GM19395 (cell line): ENCODE data around the gene RTN4RL1.

ENCODE experiments used
- ATAC-seq: cut with Tn5 transposase; IDR thresholded peaks from one replicate; pipeline ENCODE4 v1.9.1; 2021; ENCODE audit warnings: mild to moderate bottlenecking, moderate library complexity; ENCODE audit not compliant: unreplicated experiment

Gene RTN4RL1

DNA sequence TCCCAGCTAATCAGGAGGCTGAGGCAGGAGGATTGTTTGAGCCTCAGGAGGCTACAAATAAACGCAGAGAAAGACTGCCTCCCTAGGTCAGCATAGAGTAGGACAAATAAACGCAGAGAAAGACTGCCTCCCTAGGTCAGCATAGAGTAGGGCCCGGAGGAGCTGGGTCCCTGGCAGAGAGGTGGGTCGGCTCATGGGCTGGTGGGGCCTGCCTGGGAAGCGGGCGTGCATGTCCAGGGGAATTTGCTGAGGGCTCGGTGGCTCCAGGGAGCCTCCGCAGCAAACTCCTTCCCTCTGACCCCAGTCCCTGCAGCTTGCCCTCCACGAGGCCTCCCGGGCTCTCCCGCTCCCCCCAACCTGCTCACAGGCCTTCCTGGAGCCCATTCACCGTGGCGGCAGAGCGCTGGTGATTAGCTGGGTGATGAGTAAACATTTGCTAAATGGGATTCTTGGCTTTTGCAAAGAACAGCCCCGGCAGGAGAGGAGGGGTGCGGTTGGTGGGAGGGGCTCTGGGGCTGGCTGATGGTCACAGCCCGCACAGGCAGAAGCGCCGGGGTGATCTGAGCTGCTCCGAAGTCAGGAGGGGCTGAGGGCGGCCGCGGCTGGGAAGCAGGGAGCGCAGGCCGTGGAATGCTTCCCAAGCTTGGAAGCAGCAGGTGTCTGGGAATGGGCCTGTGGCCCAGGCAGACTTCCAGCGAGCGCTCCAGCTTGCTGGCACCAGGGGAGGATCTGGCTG, 93.1 kb downstream of the RTN4RL1 start:
- ATAC-seq: no peak

DNA sequence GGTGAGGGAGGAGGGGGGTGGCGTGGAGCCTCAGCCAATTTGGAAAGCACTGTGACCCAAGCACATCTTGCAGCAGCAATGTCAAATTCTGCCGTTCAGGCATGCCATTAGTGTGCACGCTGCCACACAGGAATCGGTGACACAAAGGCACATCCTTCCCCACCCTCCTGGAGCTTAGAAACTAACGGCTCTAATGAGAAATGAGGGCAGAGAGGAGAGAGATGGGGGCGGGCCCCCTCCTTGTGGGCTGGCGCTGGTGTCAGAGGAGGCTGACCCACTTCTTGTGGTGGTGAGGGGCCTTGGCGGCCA, 94.8 kb downstream of the RTN4RL1 start:
- ATAC-seq: no peak

DNA sequence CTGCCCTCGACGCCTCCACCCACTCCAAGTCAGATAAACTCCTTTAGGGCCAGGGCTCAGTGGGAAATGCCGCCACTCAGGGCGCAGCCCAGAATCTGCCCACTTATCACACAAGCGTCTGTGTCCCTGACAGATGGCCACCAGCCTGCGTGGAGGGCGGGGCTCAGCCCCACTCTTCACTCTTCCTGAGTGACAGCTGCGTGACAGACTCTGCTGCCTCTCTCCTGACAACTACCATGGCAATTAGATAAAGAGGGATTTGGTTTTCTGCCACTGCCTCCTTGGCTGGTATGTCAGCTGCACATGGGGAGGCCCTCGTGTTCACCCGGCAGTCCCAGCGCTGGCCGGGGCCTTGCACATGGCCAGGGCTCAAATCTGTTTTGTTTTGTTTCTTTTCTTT, 96.2 kb downstream of the RTN4RL1 start:
- ATAC-seq: no peak

DNA sequence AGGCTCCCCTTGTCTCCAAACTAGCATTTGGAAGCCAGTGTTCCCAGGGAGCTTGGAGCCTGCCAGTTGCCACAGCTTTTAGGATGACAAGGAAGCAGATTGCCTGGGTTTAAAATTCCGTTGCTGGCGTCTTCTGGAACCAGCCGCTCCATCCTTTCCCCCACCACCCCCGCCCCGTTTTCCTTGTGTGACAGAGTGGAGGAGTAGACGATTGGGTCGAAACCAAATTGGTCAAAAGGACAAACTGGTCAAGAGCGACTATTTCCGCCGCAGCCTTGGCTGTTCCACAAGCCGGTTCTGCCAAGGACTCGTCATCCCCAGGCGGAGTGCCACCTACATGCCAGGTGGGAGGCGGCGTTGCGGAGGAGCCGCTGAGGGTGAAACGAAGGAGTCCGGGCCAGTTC, 104.2 kb downstream of the RTN4RL1 start:
- ATAC-seq: no peak

DNA sequence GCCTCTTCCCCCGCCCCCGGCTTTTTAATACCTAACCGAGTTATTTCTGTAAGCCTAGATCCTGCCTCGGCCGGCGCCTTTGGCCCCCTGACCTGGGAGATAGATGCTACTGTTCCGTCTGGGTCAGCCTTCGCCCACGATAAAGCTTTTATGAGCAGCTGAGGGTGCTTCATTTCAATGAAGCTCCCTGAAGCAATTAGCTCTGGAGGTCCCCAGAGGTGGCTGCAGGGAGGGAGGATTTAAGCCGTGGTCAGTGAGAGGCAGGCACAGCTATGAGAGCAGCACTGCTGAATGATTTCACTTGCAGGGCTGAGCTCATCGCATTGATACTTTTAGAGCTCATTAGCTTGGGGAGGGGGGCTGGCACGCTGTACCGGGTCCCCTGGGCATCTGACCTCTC, 105.9 kb downstream of the RTN4RL1 start:
- ATAC-seq: no peak

DNA sequence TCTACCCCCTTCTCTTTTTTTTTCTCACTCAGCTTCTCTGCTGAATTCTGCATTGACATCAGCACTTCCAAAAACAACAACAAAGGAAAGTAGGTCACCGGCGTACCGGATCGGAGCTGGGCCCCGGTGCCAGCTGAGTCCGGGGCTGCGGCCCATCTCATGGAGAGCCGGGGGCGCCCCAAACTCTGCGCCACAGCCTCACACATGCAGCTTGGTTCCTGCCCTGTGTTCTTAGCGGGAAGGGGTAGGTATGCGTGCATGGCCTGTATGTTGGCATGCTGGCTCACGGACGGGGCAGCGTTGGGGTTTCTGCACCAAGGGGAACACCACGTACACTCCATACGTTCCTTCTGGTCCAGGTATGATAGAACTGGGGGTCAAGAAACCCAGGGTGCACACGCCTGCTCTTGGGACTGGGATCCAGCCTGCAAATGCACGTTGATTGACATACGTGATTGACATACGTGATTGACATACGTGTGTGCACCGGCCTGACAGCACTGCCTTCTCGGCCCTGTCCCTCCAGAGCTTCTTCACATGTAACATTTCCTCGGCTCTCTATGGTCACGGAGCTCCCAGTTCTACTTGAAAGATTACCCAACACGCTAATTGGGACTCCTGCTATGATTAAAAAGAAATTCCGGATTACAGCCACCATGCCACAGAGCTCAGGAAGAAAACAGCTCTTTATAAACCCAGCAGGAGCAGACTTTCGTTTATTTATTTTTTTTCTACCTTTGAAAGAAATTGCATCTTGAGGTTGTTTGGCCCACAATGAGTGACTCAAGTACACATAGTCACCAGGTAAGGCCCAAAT, 106.6 kb downstream of the RTN4RL1 start:
- no peak for ATAC-seq

DNA sequence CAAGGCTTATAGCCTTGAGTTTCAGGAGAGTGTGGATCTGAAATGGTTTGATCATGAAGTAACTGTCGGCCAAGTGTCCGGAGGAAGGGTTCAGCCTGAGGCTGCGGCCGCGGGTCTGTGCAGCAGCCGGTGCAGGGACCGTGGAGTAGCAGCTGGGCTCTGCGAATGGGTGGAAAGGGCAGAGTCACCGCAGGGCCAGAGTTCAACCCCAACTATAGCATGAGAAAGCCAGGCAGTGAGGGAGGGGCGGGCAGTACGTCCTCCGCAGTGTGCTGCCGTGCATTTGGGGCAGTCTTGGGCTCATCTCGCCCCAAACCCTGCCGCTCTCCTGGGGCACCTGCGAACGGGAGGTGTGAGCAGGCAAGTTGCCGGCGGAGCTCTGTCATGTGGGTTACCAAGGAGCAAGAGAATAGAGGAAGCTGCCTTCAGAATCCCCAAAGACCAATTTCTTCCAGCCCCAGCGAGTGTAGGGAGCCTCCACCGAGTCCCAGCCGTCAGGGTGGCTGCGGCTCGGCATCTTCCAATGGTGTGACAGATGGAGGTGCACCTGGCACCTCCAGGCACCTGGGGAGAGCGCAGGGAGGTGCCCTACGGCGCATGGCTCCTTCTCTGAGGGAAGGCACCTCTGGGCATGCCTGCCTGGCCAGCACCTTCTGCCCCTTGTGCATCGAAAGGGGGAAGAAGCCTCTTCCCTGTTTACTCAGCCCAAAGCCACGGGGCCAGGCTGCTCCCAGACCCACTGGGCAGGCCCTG, 108.0 kb downstream of the RTN4RL1 start:
- no peak for ATAC-seq

DNA sequence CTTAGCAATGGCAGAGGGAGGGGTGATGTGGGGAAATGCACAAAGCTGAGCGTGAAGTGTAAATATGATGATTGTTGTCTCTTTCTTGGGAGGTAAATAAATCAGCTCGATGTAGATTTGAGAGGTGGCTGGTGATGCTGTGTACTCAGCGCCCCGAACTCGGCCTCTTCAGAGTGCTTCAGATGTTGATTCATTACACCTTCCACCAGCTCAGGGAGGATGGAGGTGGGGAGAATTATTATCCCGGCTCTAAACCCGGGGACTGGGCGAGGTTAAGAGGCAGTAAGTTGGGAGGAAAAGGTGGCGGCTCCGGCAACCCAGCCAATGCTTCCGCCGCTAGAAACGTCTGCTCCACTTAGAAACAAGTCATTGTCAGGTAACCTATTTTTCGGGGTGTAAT, 108.8 kb downstream of the RTN4RL1 start:
- no peak for ATAC-seq

DNA sequence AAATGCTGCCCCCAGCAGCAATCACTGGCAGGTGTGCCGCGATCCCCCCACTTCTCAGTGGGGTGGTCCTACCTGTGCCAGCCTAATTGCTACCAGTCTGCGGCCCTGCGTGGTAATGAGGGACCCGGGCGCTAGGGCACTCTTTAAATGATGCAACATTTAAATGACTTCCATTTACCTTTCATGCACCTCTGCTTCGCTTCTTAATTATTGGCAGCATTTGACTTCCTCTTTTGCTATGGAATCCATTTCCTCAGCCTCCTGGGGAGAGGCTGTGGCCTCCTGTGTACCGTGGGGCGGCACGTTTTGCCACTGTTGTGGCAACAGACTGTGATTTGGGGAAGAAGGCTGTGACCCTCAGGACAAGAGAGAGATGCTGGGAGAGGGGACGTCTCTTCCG, 109.2 kb downstream of the RTN4RL1 start:
- ATAC-seq: no peak

DNA sequence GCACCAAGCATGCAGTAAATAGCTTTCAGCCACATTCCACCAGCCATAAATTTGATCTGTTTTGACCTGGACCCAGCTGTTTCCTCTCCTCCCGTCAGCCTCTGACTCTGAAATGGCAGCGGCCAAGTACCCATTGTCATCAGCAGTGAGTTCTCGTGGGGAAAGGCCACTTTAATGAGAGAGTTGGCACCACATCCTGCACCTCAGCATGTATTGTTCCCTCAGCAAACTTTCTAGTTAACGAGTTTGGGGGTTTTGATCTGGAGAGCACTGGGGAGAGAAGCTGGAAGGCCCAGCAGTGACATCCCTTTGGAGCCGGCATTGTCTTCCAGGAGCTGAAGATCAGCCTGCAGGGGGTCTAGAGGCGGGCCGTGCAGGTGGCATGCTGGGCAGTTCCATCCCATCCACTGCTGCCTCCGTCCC, 110.5 kb downstream of the RTN4RL1 start:
- no peak for ATAC-seq

DNA sequence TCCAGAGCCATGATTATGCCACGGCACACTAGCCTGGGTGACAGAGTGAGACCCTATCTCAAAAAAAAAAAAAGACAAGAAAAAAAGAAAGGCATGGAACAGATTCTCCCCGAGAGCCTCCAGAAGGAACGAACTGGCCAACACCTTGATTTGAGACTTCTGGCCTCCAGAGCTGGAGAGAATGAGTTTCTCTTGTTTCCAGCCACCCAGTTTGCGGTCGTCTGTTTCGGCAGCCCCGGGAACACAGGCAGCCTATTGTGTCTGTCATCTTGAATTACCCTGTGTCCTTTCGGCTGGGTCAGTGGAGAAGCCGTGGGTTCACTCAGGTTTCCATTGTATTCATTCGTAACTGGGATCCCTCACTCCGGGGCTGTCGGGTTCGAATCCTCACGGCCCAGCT, 111.4 kb downstream of the RTN4RL1 start:
- no peak for ATAC-seq

DNA sequence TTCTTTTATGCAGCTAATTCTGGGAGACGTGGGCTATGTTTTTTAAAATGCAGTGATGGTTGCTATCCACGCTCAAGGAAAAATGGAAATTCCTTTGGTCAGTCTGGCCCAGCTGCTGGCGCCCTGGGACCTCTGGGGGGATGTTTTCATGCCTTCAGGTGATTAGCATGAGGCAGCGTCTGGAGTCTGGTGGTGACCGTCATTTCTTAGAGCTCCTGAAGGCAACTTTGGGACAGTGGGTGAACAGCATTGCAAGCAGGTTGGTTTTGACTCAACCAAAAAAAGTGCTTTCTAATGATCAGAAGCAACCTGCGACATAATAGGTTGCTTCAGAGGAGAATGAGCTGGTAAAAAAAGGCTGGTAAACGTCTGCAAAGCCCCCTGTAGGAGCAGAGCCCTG, 113.0 kb downstream of the RTN4RL1 start:
- no peak for ATAC-seq

DNA sequence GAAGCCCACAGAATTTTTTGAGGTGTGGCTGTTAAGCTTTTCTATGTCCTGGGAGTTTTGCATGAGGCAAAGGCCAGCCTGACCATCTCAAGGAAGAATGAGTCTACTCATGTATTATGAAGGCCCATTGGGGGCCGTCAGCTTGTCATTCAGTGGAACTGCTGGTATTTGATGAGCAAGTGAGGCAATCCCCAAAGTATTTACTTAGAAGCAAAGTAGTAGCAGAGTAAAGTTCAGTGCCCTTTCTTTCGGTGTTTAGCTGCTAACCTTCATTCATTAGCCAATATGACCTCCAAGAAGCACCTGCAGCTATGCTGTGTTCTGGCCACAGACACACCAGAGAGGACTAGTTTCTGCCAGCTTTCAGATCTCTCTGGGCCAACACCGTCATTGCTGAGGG, 115.1 kb downstream of the RTN4RL1 start:
- ATAC-seq: no peak

DNA sequence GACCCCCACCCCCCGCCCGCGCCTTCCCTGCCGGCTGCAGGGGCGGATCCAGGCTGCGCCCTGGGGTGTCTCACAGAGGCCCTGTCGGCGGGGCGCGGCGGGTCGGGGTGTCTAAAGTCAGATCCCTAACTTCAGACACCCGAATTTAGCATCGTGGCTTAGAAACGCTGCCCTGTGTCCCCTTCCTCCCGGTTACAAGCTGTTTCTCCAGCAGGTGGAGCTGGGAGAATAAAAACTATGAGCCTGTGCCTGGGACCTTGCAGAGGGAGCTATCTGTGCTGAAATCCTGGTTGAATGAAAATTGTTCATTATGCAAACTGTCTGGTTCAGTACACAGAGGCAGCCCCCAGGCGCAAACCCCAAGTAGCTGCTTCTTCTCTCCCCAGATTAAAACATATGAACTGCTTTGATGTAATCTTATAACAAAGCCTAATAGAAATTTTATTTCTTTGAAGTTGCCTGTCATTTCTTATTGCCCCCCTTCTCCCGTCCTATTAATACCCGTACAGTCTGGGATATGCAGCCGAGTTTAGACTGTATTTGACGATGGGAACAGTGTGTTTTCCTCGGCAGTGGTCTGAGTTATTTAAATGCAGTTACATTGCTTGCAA, 116.3 kb downstream of the RTN4RL1 start:
- no peak for ATAC-seq

DNA sequence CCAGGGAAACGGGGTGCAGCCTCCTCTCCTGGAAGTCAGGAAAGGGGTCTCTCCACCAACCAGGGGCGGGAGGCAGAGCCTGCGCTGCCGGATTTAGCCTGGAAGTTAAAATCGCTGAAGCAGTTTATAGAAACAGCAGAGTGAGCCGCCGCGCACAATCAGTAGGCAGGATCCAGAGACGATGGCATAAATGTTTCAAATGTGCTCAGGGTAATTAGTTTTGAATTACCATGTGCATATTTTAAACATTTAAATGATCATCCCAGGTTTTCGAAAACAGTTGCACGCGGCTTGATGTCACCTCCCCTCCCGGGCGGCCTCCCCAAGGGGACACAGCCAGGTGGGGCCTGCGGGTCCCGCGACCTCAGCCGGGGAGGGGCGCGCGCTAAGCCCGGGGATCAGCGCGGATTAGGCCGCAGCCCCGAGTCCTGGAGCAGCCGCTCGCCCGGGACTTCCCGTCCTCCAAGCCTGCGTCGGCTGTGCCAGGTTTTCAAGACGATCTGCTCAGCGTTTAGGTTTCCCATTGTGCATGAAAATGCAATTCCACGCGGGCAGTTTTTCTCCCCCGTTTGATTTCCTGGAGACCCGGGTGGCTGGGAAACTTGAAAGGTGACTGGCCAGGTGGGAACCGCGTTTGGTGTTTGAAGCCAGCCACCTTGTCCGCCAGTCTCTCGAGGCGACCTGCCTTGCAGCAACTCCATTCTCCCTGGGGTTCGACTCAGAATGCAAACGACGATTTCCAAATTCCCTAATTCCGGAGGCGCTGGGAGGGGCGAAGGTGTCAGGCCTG, 117.0 kb downstream of the RTN4RL1 start:
- no peak for ATAC-seq

DNA sequence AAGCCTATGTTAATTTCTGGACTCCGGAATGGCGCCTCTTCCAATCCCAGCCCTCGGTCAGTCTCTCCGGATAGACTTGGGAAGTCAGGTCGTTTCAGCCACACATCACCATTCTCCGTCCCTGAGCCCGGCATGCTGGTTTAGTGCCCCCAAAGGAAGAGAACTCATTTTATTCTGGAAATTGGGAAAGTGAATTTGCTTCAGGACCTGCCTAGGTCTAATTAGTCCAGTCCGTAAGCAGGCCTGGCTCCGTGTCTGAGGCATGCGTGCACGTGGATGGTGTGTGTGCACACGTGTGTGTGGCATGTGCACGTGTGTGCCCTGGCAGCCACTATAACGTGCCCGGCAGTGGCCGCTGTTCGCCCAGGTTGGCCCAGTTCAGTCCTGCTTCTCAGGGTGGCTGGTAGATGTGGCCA, 117.9 kb downstream of the RTN4RL1 start:
- ATAC-seq: no peak

DNA sequence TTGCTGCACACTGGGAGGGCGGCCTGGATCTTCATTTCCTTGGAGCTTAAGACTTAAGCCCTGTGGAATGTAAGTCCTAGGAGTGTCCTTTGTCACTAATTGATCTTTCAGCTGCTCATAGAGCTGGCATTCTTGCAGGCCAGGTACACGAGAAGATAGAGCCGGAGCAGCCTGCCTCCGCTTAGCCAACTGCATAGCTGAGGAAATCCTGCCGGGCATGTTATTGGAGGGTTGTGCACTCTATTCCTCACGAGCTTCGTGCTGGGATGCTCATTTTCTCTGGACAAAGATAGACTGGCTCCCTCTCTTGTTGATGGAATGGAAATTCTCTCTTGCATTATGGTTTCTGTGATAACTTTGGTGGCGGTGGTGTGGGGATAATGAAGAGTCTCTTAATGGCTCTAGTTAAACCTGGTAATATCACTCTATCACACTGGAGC, 118.5 kb downstream of the RTN4RL1 start:
- no peak for ATAC-seq

DNA sequence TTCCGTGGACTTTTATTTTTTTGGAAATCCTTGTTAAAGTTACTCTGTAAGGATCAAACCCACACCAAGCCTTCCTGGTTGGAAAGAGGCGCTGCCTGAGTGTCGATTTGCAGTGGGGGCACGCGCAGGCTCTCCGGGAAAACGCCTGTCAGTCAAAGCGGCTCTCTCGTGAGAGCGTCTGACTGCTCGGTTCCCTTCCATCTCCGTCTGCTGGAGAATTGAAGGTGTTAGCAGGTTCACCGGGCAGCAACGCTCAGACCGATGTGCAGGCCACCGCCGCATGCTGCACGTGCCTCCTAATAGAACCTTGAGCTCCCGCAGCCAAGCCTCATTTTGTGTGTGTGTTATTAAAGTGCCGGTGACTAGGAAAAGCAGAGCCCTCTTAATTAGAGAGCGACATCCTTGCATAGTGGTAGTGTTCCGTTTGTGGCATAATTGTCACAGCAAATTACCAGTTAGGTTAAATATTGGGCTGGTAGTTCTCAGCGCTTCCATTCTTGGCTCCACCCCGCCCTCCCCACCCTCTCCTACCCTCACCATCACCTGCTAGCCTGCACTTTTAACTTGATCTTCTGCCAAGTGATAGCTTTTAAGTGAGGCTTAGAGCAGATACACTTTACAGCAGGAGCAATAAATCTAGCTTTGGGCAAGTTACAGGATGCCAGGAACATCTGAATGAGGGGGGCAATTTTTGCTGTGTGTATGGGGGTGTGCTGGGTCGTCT, 119.8 kb downstream of the RTN4RL1 start:
- no peak for ATAC-seq

DNA sequence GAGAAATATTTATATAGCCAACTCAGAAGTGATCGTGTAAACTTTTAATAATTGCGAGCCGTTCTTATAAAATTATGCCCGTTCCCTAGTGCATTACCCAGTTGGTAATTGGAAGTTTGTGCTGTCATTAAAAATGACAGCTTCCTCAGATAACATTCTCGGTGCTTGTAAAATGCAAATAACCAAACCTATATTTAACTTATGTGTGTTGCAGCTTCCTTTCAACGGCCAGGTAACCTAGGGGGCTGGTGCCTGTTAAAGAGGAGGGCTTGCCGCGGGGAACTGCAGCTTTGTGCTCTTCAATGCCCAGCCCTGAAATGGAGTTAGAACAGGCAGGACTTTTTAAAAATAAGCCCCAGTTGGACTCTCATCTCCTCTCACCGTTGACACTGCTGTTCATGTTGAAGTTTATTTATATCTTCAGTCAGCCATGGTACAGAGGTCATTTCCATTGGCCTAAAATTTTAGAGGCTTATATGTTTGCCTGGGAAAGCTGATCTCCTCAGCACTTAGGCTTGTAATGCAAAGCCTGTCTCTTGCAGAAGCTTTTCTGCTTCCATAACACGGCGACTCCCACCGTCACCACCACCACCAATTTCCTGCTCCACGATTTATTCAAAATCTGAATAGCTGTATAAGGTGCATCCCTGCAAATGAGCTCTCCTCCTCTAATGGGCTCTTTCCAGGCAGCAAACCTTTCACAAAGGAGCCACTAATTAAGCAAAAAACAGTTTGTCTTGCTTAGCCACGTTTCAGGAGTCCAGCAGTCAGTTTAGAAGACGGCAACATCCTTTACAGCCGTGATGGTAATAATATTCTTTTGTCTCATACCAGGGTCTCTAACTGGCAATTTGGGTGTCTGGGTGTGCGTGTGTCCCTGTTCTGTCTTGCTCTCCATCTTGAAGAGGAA, 120.6 kb downstream of the RTN4RL1 start:
- no peak for ATAC-seq
